ENCODE data around the gene COA4.

- TF ChIP-seq PPARA (CRISPR knock-in tag; IDR thresholded peaks at IDR 0.05; ENCODE audit: borderline replicate concordance), result no peak
- TF ChIP-seq ZFP30 (CRISPR knock-in tag; IDR thresholded peaks at IDR 0.05), result no peak
- TF ChIP-seq RARB (CRISPR knock-in tag; IDR thresholded peaks at IDR 0.05), result no peak
- no peak for TF ChIP-seq PATZ1 (CRISPR knock-in tag; IDR thresholded peaks at IDR 0.05; ENCODE audit: borderline replicate concordance)
- no peak for TF ChIP-seq TSHZ2 (CRISPR knock-in tag; IDR thresholded peaks at IDR 0.05)
- no peak for TF ChIP-seq CREB5 (CRISPR knock-in tag; IDR thresholded peaks at IDR 0.05; ENCODE audit: low read depth)
Measured at GRCh38 chr11:73838443-73839122, 38.1 kb downstream of the COA4 start.

Data from SK-N-SH treated with all-trans-retinoic acid at 6 μM for 48 hours (cell line).